H1 (cell line): Measurements from ENCODE around the gene ARHGEF12. TPM values are rescaled to one million over a fixed set of nuclear protein-coding genes. Genes with fewer than 3 reads are reported as not detected.

Source experiments
- CTCF ChIA-PET: fragments of 300-600 bp; sonication (Branson Sonifier 250); formaldehyde crosslinking; loops from one replicate; lab custom pipeline; 2021; ENCODE audit not compliant: partially characterized antibody; lab: Charles Lee
- POLR2A ChIA-PET: fragments of 300-600 bp; sonication (Branson Sonifier 250); formaldehyde crosslinking; loops from one replicate; lab custom pipeline; 2021; ENCODE audit warnings: inconsistent platforms; ENCODE audit not compliant: partially characterized antibody; lab: Charles Lee
- DNase-seq, 2 experiments: peaks; one replicate each; pipeline versions ENCODE4 v3.0.0 to v3.0.0-alpha.2; 2010 to 2022; ENCODE audit warnings: low spot score in 2 of 2, low read depth in 1 of 2, mixed read lengths in 1 of 2
- FAIRE-seq: peaks from 2 replicates; lab custom pipeline; 2011; peaks lifted over from hg19 to GRCh38; lab: Jason Lieb, UNC
- H2AFZ ChIP-seq: 2 replicates; pipeline ENCODE4 v1.8.1; 2012; ENCODE audit warnings: low read length, inconsistent platforms
- H2AK5ac ChIP-seq: 2 replicates; pipeline ENCODE4 v1.6.1; 2013; ENCODE audit warnings: low read depth, low read length
- H2BK120ac ChIP-seq: replicated peaks from 2 replicates; pipeline ENCODE3; 2013; ENCODE audit warnings: low read depth, low read length, inconsistent platforms
- H2BK12ac ChIP-seq: 2 replicates; pipeline ENCODE4 v1.6.1; 2013; ENCODE audit warnings: low read depth, low read length
- H2BK15ac ChIP-seq: 2 replicates; pipeline ENCODE4 v1.6.1; 2013; ENCODE audit warnings: low read length
- H2BK20ac ChIP-seq: 2 replicates; pipeline ENCODE4 v1.6.1; 2013; ENCODE audit warnings: low read length
- H2BK5ac ChIP-seq: 2 replicates; pipeline ENCODE4 v1.6.1; 2013; ENCODE audit warnings: low read depth, low read length
- H3K14ac ChIP-seq: 2 replicates; pipeline ENCODE4 v1.6.1; 2013; ENCODE audit warnings: inconsistent platforms; ENCODE audit not compliant: insufficient read length
- H3K18ac ChIP-seq: 2 replicates; pipeline ENCODE4 v1.6.1; 2013; ENCODE audit warnings: low read length; ENCODE audit errors: extremely low read depth
- H3K23ac ChIP-seq: 2 replicates; pipeline ENCODE4 v1.6.1; 2013; ENCODE audit warnings: inconsistent platforms; ENCODE audit not compliant: insufficient read length
- H3K23me2 ChIP-seq: 2 replicates; pipeline ENCODE4 v1.6.1; 2013; ENCODE audit warnings: low read depth, low read length
- H3K27ac ChIP-seq: 2 replicates; pipeline ENCODE4 v1.6.1; 2011; ENCODE audit warnings: low read depth, low read length, inconsistent platforms
- H3K27me3 ChIP-seq, 4 experiments: replicated peaks in 1 of 4; 1 replicate in 1 of 4; 2 replicates in 3 of 4; pipeline versions ENCODE4 v1.6.1 to v1.8.1; 2011 to 2013; ENCODE audit warnings: low read length in 3 of 4, mild to moderate bottlenecking in 3 of 4, inconsistent platforms in 2 of 4, mixed read lengths in 2 of 4, moderate library complexity in 1 of 4; ENCODE audit not compliant: control insufficient read depth in 3 of 4, insufficient read depth in 3 of 4; ENCODE audit errors: extremely low read depth in 1 of 4
- H3K36me3 ChIP-seq, 4 experiments: 2 replicates each; pipeline versions ENCODE4 v1.6.1 to v1.8.1; 2011 to 2013; ENCODE audit warnings: mild to moderate bottlenecking in 4 of 4, low read length in 3 of 4, moderate library complexity in 2 of 4, control low read depth in 1 of 4, inconsistent platforms in 1 of 4; ENCODE audit not compliant: insufficient read depth in 4 of 4, control insufficient read depth in 2 of 4
- H3K4ac ChIP-seq: replicated peaks from 2 replicates; pipeline ENCODE3; 2013; ENCODE audit warnings: low read length, low read depth, mixed read lengths, inconsistent platforms; ENCODE audit not compliant: insufficient read length
- H3K4me1 ChIP-seq, 4 experiments: replicated peaks in 1 of 4; 1 replicate in 1 of 4; 2 replicates in 3 of 4; pipeline versions ENCODE4 v1.6.1 to v1.8.1; 2011 to 2013; ENCODE audit warnings: low read length in 3 of 4, inconsistent platforms in 2 of 4, mixed read lengths in 1 of 4; ENCODE audit not compliant: insufficient read depth in 4 of 4, control insufficient read depth in 3 of 4
- H3K4me2 ChIP-seq, 2 experiments: 2 replicates each; pipeline versions ENCODE4 v1.6.1 to v1.8.1; 2011 to 2013; ENCODE audit warnings: low read depth in 2 of 2, low read length in 2 of 2, control low read depth in 1 of 2, inconsistent platforms in 1 of 2, mild to moderate bottlenecking in 1 of 2; ENCODE audit not compliant: insufficient read depth in 1 of 2
- H3K4me3 ChIP-seq, 4 experiments: fragments of 200-600, 300-600 bp in 1 of 4; sonication (generic), shearing (Covaris generic), sonication (Bioruptor Twin) in 1 of 4; 2 replicates each; pipeline versions ENCODE4 v1.5.1 to v1.8.1; 2011 to 2016; ENCODE audit warnings: low read length in 4 of 4, low read depth in 3 of 4, control low read depth in 2 of 4, inconsistent platforms in 2 of 4, mild to moderate bottlenecking in 2 of 4, mixed read lengths in 1 of 4, moderate library complexity in 1 of 4; ENCODE audit not compliant: insufficient read depth in 2 of 4; ENCODE audit errors: extremely low read depth in 1 of 4
- H3K56ac ChIP-seq: replicated peaks from 2 replicates; pipeline ENCODE3; 2013; ENCODE audit warnings: low read depth, mild to moderate bottlenecking, mixed read lengths, low read length, inconsistent platforms; ENCODE audit not compliant: insufficient read length
- H3K79me1 ChIP-seq: 2 replicates; pipeline ENCODE4 v1.6.1; 2013; ENCODE audit warnings: low read depth, low read length, control low read depth
- H3K79me2 ChIP-seq, 2 experiments: 2 replicates each; pipeline versions ENCODE4 v1.6.1 to v1.8.1; 2012 to 2013; ENCODE audit warnings: low read length in 2 of 2, mild to moderate bottlenecking in 2 of 2, inconsistent platforms in 1 of 2; ENCODE audit not compliant: insufficient read depth in 2 of 2, control insufficient read depth in 1 of 2
- H3K9ac ChIP-seq, 4 experiments: replicated peaks in 1 of 4; 1 replicate in 1 of 4; 2 replicates in 3 of 4; pipeline versions ENCODE4 v1.6.1 to v1.8.1; 2011 to 2013; ENCODE audit warnings: low read depth in 3 of 4, low read length in 3 of 4, control low read depth in 2 of 4, mild to moderate bottlenecking in 2 of 4, moderate library complexity in 2 of 4, inconsistent platforms in 1 of 4; ENCODE audit errors: extremely low read depth in 1 of 4
- H3K9me3 ChIP-seq, 2 experiments: 2 replicates each; pipeline versions ENCODE4 v1.6.1 to v1.8.1; 2012 to 2013; ENCODE audit warnings: mild to moderate bottlenecking in 2 of 2, moderate library complexity in 2 of 2, control low read depth in 1 of 2, inconsistent platforms in 1 of 2, low read depth in 1 of 2, low read length in 1 of 2, mixed read lengths in 1 of 2; ENCODE audit not compliant: insufficient read depth in 2 of 2
- H4K20me1 ChIP-seq, 2 experiments: replicated peaks in 1 of 2; 2 replicates each; pipeline versions ENCODE3 to v1.8.1; 2011 to 2013; ENCODE audit warnings: inconsistent platforms in 2 of 2, low read length in 2 of 2, mild to moderate bottlenecking in 1 of 2; ENCODE audit not compliant: insufficient read depth in 2 of 2, control insufficient read depth in 1 of 2
- H4K5ac ChIP-seq: 2 replicates; pipeline ENCODE4 v1.6.1; 2013; ENCODE audit warnings: low read length, low read depth, mixed read lengths, inconsistent platforms; ENCODE audit not compliant: insufficient read length
- H4K8ac ChIP-seq: 2 replicates; pipeline ENCODE4 v1.8.0; 2013; ENCODE audit warnings: mild to moderate bottlenecking, moderate library complexity, low read length, inconsistent platforms; ENCODE audit not compliant: insufficient read depth; ENCODE audit errors: extremely low read depth
- H4K91ac ChIP-seq: replicated peaks from 2 replicates; pipeline ENCODE3; 2013; ENCODE audit warnings: low read length, mixed read lengths, inconsistent platforms; ENCODE audit not compliant: insufficient read length
- CREB1 ChIP-seq: IDR thresholded peaks from 2 replicates; pipeline ENCODE4 v1.6.1; 2012; ENCODE audit warnings: inconsistent platforms
- EGR1 ChIP-seq: IDR thresholded peaks from 2 replicates; pipeline ENCODE4 v1.6.1; 2011; ENCODE audit warnings: low read depth, low read length, borderline replicate concordance
- HDAC6 ChIP-seq: IDR thresholded peaks from one replicate; pipeline ENCODE4 v1.7.1; 2012; ENCODE audit warnings: low read depth, mild to moderate bottlenecking, inconsistent platforms, low read length, moderate library complexity
- RAD21 ChIP-seq, 2 experiments: IDR thresholded peaks in 1 of 2; conservative IDR thresholded peaks in 1 of 2; 2 replicates each; pipeline ENCODE4 v1.6.1; 2011; ENCODE audit warnings: low read depth in 2 of 2, low read length in 2 of 2, improper control_type of control experiment in 1 of 2, inconsistent platforms in 1 of 2, mild to moderate bottlenecking in 1 of 2, moderate library complexity in 1 of 2
- SP2 ChIP-seq: IDR thresholded peaks from 2 replicates; pipeline ENCODE4 v1.6.1; 2012; ENCODE audit warnings: mild to moderate bottlenecking, low read length, inconsistent platforms
- TCF12 ChIP-seq: IDR thresholded peaks from 2 replicates; pipeline ENCODE4 v1.6.1; 2011; ENCODE audit warnings: low read depth, mild to moderate bottlenecking, low read length
- WGBS, 2 experiments: shearing (Covaris generic) in 1 of 2; methylation state at CpG; one replicate each; pipeline versions ENCODE4 v1.1.6 to v1.1.7; 2013 to 2015; ENCODE audit warnings: low lambda C conversion rate in 2 of 2, mixed read lengths in 2 of 2, inconsistent platforms in 1 of 2, low coverage in 1 of 2, missing lambda C conversion rate in 1 of 2; ENCODE audit not compliant: insufficient replicate concordance in 2 of 2, insufficient coverage in 1 of 2, insufficient read length in 1 of 2; ENCODE audit errors: extremely low coverage in 1 of 2, missing lambda C conversion rate in 1 of 2; 5-methylcytosine and 5-hydroxymethylcytosine counted together
- polyA plus RNA-seq, 7 experiments: library from polyadenylated mRNA; depleted of rRNA in 3 of 7; stranded (reverse) in 5 of 7; unstranded in 2 of 7; fragments of >200 nt in 5 of 7; fragments of 200-250 nt in 2 of 7; gene quantifications; 1 replicate in 5 of 7; 2 replicates in 1 of 7; 4 replicates in 1 of 7; pipeline versions ENCODE4 v1.2.1 to v1.2.3, GENCODE V29; 2011 to 2013; ENCODE audit warnings: missing spikeins in 2 of 7, mixed read lengths in 2 of 7
- total RNA-seq: library from RNA; stranded (reverse); fragmentation: NEBNext Ultra II Directional; extraction: Animal tissue kit (Norgen Biotek cat#: 25700); gene quantifications from 2 replicates; pipeline ENCODE4 v1.2.1, GENCODE V29; 2021
- TF ChIP-seq, protein P1 (sequence below), 3 experiments: IDR thresholded peaks; 1 replicate in 2 of 3; 2 replicates in 1 of 3; pipeline versions ENCODE4 v1.5.1 to v1.6.1; 2011; ENCODE audit warnings: low read length in 3 of 3, mild to moderate bottlenecking in 3 of 3, inconsistent platforms in 2 of 3, low read depth in 1 of 3, moderate library complexity in 1 of 3; ENCODE audit not compliant: insufficient read depth in 1 of 3; ENCODE audit errors: control extremely low read depth in 1 of 3

Gene ARHGEF12
- total and polyA plus RNA-seq, 2 of the 8 experiments (the other 6 are each of a cell fraction or from before 2014, with no cell fraction given): 5.1 to 33.7 TPM

- Histone ChIP-seq H3K4ac (no peak overlapping the region), H3K18ac (no peak overlapping the region), H3K4me3 (no peak overlapping the region), H3K27ac (no peak overlapping the region), H3K14ac (no peak overlapping the region), H3K4me1 (no peaks in the 10 kb centered on the region), H4K8ac (no peak overlapping the region), H2BK5ac (no peak overlapping the region), H4K5ac (no peak overlapping the region), H2AFZ (no peak overlapping the region), H3K4me2 (no peak overlapping the region), H3K36me3 (peaks cover 0 to 9% (median 0%) of the 10 kb centered on the region in 4 experiments; a peak in 4 of 8 replicates), H2BK12ac (no peak overlapping the region), H3K56ac (no peak overlapping the region), H2BK15ac (no peak overlapping the region), H4K91ac (no peak overlapping the region), H3K79me1 (no peaks in the 10 kb centered on the region), H2AK5ac (no peak overlapping the region), H3K79me2 (no peaks in the 10 kb centered on the region), H2BK20ac (no peak overlapping the region), H4K20me1 (peaks cover 0 to 2% of the 10 kb centered on the region in 2 experiments), H3K9ac (no peak overlapping the region), H2BK120ac (no peak overlapping the region), H3K23ac (no peak overlapping the region), H3K9me3 (no peaks in the 10 kb centered on the region), H3K23me2 (no peaks in the 10 kb centered on the region), H3K27me3 (no peaks in the 10 kb centered on the region)
- no peak for DNase-seq
- 81% methylated on average over 3 of the region's 3 CpGs; no CpG with 5 or more reads in 1 of the 2 experiments for WGBS, 2 experiments
- TF ChIP-seq HDAC6 (no peak), RAD21 (IDR thresholded peaks at IDR 0.05 in 1 of 2, conservative IDR thresholded peaks at IDR 0.05 in 1 of 2; ENCODE audit: low read depth in 2 of 2, low read length in 2 of 2) (peak; percentile 17 to 54; a peak in 3 of 4 replicates), EGR1 (0 out of 2 replicates have a peak, but pooled peaks have one; percentile 7), TCF12 (no peak), CREB1 (0 out of 2 replicates have a peak, but pooled peaks have one; percentile 29), SP2 (peak; percentile 79)
- TF ChIP-seq, protein P1, sequence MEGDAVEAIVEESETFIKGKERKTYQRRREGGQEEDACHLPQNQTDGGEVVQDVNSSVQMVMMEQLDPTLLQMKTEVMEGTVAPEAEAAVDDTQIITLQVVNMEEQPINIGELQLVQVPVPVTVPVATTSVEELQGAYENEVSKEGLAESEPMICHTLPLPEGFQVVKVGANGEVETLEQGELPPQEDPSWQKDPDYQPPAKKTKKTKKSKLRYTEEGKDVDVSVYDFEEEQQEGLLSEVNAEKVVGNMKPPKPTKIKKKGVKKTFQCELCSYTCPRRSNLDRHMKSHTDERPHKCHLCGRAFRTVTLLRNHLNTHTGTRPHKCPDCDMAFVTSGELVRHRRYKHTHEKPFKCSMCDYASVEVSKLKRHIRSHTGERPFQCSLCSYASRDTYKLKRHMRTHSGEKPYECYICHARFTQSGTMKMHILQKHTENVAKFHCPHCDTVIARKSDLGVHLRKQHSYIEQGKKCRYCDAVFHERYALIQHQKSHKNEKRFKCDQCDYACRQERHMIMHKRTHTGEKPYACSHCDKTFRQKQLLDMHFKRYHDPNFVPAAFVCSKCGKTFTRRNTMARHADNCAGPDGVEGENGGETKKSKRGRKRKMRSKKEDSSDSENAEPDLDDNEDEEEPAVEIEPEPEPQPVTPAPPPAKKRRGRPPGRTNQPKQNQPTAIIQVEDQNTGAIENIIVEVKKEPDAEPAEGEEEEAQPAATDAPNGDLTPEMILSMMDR (IDR thresholded peaks at IDR 0.05; ENCODE audit: control extremely low read depth in 1 of 3, insufficient read depth in 1 of 3, low read depth in 1 of 3, low read length in 3 of 3): peak; percentile 30 to 71 (median 44)
- peak; percentile 89 for FAIRE-seq
- ChIA-PET POLR2A (no interaction called here), CTCF (interaction anchor here (0.7 to 1.9 kb wide), 22 partner anchors 9 to 498 kb away, joined by 3 to 9 read pairs (median 3); no protein-coding TSS in a partner anchor)
Measured at GRCh38 chr11:120431633-120432032, 95.4 kb downstream of the ARHGEF12 start.
